Omental fat pad (tissue), 4 donors: ENCODE data around the gene SEC14L6. TPM values are rescaled to one million over a fixed set of nuclear protein-coding genes. Genes with fewer than 3 reads are reported as not detected.
"Not testable (repeated sequence)": the region's sequence is repeated elsewhere in the genome, so short reads cannot be mapped to it uniquely, and the experiment has no call there.

Experiments
- ATAC-seq: fragments of 150-250 bp; one replicate; pipeline ENCODE4 v1.9.1; 2016; ENCODE audit warnings: mild to moderate bottlenecking, moderate library complexity; ENCODE audit not compliant: low FRiP score
- DNase-seq: peaks from one replicate; pipeline ENCODE4 v3.0.0-alpha.2; 2019; ENCODE audit warnings: low spot score
- total RNA-seq, 4 donors: library from RNA; depleted of rRNA; stranded (reverse); fragments of >200 nt; gene quantifications; one replicate each; pipeline ENCODE4 v1.1.0, GENCODE V29; 2016
- TF ChIP-seq, protein P1 (sequence below), 3 donors: fragments of 450-650 bp; IDR thresholded peaks; one replicate each; pipeline ENCODE4 v1.5.1; 2016 to 2017; ENCODE audit warnings: antibody characterized with exemption in 3 of 3, mild to moderate bottlenecking in 3 of 3, moderate library complexity in 2 of 3

Gene SEC14L6
- total RNA-seq, 4 donors from 2014 or later = 1.3 to 3.9 (median 2.2) TPM; not detected in 1

DNA sequence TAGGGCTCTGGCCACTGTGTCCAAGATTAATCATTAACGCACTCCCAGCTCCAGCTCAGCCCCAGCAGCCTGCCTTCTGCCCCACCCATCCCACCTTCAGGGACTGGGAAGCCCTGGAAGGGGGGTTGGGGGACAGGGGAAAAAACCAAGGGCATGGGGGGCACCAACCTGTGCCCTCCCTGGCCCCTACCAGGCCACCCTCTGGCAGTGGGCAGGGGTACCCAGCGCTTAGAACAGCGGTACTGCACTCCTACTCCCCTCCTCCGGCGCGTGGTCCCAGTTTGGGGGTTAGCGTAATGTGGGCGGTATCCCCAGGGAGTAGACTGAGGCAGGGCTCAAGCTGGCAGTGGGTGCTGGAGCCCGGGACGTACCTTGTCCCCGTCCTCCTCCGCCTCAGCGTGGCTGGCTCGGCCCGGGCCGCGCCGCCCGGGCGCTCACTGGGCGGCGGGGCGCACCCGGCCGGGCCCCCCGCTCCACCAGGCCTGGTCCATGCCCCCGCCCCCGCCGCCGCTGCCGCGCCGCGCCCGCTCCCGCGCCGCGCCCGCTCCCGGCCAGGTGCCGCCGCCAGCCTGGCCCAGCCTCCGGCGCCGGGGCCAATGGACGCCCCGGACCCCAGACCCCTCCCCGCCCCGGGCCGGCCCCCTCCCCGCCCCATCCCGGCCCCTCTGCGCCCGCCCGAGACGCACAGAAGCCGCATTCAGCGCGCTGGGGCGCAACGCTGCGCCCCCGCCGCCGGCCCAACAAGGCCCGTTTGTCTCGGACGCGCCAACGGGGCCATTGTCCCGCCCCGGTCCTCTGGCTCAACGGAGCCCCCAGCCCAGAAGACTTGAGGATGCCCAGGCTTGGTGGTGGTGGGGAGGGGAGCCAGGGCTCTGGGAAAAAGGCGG is 27.8 kb upstream of the SEC14L6 start, which contains the start of gene GAL3ST1:
Gene GAL3ST1 (minus strand): TSS at position 571 of the 887 bp plus-strand sequence. CDS start 17,273 bp downstream, outside the sequence.
- DNase-seq (no peak), ATAC-seq (peak; percentile 16)
- TF ChIP-seq, protein P1, sequence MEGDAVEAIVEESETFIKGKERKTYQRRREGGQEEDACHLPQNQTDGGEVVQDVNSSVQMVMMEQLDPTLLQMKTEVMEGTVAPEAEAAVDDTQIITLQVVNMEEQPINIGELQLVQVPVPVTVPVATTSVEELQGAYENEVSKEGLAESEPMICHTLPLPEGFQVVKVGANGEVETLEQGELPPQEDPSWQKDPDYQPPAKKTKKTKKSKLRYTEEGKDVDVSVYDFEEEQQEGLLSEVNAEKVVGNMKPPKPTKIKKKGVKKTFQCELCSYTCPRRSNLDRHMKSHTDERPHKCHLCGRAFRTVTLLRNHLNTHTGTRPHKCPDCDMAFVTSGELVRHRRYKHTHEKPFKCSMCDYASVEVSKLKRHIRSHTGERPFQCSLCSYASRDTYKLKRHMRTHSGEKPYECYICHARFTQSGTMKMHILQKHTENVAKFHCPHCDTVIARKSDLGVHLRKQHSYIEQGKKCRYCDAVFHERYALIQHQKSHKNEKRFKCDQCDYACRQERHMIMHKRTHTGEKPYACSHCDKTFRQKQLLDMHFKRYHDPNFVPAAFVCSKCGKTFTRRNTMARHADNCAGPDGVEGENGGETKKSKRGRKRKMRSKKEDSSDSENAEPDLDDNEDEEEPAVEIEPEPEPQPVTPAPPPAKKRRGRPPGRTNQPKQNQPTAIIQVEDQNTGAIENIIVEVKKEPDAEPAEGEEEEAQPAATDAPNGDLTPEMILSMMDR (IDR thresholded peaks at IDR 0.05) = no peak

DNA sequence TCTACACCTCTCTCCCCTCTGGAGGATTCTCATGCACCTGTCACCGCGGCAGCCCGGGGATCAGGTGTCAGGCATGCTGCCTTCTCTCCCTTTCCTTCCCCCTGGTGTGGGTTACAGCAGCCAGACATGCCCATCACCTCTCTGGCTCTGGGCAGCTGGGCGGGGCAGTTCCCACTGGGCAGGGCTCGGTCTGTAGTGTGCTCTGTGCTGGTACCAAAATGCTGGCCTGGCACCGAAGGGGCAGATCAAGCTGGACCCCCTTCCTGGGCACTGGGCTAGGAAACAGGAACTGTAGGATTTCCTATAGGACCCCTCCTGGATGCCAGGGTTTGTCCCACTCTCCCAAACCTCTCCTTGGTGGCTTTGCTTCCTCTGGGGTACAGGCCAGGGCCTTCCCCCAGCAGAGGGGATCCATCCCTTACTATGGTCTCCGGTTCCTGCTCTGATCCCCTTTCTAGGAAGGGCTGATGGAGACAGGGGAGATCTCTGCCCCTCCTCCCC is 27.1 kb upstream of the SEC14L6 start:
- TF ChIP-seq, protein P1 (IDR thresholded peaks at IDR 0.05) = no peak
- DNase-seq (no peak), ATAC-seq (peak; percentile 17)

DNA sequence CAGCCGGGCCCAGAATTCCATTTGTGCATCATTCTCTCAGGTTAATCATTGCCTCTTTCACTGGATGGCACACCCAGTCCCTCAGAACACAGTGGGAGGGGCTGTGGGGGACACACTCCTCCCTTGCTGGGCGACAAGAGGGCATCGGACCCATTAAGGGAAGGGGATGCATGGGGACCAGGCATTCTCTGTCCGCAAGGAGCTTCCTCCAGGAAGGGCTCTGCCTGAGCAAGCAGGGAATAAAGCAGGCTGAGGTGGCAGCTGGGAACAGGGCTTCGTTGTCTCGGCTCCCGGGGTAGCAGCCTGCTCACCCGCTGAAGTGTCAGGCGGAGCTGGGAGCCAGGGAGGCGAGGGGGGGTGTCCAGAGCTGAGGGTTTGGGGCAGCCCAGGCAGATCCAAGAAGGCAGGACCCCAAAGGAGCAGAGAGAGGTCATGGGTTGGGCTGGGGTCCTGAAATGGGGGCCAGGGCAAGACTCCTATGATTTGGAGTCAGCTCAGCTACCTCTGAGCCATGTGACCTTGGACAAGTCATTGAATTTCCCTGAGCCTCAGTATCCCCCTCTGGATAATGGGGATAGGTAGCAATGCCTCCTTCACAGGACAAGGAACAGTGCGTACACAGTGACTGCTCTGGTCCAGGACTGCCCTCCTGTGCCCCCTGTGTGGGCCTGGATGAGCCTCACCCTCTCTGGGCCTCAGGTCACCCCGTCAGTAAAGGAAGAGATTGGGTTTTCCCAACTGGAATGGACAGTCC is 26.5 kb upstream of the SEC14L6 start:
- no peak for DNase-seq
- ATAC-seq = no peak
- TF ChIP-seq, protein P1 (IDR thresholded peaks at IDR 0.05) = no peak

DNA sequence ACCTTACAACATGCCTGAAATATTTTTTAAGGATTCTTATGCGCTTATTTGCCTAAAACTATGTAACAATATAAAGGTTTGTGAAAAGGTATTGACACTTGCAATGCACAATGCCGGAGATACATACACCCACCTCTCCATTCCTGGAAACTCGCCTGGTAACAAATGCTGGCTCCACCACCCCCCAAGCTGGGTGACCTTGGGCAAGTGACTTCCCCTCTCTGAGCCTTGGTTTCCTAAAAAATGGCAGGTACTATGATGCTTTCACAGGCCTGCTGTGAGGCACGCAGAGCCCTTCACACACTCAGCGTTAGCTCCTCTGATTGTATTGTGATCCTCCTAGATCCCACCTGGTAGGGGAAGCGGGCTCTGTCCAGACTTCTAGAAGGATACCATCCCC is 25.7 kb upstream of the SEC14L6 start:
- ATAC-seq = no peak
- TF ChIP-seq, protein P1 (IDR thresholded peaks at IDR 0.05) = no peak
- no peak for DNase-seq

DNA sequence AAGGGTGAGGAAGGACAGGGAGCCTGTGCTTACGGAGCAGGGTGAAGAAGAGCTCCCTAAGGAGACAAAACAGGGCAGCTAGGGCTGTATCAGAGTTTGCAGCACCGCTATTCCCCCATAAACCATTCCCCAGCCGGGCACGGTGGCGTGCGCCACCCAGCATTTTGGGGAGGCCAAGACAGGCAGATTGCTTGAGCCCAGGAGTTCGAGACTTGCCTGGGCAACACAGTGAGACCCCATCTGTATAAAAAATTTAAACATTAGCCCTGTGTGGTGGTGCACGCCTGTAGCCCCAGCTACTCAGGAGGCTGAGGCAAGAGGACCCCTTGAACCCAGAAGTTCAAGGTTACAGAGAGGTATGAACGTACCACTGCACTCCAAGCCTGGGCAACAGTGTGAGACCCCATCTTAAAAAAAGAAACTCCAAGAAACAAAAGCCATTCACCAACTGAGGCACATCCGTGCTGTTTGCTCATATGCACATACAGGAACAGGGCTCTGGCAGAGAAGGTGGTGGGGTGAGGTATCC is 23.2 kb upstream of the SEC14L6 start:
- DNase-seq (no peak), ATAC-seq (no peak)
- TF ChIP-seq, protein P1 (IDR thresholded peaks at IDR 0.05) = no peak

DNA sequence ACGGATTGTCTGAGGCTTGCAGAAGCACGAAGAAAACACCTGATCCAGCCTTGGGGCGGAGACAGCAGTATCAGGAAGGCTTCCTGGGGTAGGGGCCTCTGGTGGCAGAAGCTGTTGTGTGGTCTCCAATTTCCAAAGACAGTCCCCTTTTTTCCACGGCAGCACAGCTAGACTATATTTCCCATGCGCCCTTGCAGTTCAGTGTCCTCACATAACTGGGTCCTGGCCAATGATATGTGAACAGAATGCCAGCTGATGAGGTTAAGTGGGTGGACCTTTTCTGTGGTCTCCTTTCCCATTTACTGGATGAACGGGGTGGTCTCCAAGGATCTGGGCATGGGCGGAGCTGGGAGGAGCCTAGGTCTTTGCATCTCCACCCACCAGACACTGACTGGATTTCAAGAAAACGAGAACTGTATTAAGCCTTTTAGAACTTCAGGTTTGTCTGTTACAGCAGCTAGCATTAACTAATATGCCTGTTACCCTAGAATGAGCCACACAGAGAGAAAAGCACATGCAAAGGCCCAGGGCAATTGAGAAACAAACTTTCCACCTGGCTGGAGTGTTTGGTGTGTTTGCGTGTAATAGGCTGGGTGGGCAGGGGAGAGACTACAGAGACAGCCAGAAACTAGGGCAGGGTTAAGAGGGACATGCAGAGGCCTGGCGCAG is 21.7 kb upstream of the SEC14L6 start:
- TF ChIP-seq, protein P1 (IDR thresholded peaks at IDR 0.05) = no peak
- no peak for ATAC-seq
- DNase-seq = no peak

DNA sequence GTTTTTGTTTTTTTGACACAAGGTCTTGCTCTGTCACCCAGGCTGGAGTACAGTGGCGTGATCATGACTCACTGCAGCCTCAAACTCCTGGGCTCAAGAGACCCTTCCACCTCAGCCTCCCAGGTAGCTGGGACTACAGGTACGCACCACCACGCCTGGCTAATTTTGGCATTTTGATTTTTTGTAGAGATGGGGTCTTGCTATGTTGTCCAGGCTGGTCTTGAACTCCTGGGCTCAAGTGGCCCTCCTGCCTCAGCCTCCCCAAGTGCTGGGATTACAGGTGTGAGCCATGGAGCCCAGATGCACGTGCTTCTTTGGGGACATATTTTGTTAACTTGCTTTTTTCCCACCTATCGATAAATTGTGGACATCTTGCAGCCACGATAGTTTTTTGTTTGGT is 20.7 kb upstream of the SEC14L6 start:
- ATAC-seq, DNase-seq: not testable (repeated sequence)
